ENCODE data around the gene GABRG1.

Gene GABRG1

DNA sequence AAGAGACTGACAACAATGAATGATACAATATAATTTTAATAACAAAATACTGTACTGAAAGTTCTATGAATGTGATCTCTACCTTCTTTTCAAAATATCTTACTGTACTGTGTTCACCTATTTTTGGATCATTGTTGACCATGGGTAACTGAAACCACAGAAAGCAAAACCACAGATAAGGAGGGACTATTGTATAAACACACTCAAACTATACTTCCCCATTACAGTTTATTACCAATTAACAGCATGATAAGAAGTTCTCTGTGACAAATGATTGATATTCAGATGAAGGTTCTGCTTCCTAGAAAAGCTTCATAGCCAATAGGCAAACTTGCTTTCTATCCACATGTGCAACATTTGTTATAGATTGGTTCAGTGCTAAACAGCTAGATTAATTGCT lies 50.1 kb downstream of the GABRG1 start:
- TF ChIP-seq, protein P1, sequence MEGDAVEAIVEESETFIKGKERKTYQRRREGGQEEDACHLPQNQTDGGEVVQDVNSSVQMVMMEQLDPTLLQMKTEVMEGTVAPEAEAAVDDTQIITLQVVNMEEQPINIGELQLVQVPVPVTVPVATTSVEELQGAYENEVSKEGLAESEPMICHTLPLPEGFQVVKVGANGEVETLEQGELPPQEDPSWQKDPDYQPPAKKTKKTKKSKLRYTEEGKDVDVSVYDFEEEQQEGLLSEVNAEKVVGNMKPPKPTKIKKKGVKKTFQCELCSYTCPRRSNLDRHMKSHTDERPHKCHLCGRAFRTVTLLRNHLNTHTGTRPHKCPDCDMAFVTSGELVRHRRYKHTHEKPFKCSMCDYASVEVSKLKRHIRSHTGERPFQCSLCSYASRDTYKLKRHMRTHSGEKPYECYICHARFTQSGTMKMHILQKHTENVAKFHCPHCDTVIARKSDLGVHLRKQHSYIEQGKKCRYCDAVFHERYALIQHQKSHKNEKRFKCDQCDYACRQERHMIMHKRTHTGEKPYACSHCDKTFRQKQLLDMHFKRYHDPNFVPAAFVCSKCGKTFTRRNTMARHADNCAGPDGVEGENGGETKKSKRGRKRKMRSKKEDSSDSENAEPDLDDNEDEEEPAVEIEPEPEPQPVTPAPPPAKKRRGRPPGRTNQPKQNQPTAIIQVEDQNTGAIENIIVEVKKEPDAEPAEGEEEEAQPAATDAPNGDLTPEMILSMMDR (IDR thresholded peaks at IDR 0.05; ENCODE audit: insufficient read depth, missing control alignments): no peak
- FAIRE-seq (no peak), DNase-seq (ENCODE audit: insufficient read length, low spot score) (no peak)

DNA sequence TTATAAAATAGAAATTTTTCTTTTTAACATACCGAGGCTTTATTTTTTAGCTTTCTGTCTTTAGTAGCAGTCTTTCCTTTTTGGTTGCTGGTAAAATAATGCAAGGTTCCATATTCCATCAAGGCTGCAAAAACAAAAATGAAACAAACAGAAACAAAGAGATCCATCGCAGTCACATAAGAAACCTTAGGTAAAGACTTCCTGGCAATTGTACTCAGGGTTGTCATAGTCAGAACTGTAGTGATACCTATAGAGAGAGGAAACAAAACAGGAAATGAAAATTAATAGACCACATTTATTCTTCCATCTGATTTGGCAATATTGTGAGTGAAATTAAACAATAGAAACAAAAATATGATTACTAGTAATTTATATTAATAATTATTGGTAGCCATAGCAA lies 72.5 kb downstream of the GABRG1 start:
- no peak for DNase-seq (ENCODE audit: insufficient read length, low spot score)
- FAIRE-seq: no peak
- TF ChIP-seq, protein P1 (IDR thresholded peaks at IDR 0.05; ENCODE audit: insufficient read depth, missing control alignments): no peak

DNA sequence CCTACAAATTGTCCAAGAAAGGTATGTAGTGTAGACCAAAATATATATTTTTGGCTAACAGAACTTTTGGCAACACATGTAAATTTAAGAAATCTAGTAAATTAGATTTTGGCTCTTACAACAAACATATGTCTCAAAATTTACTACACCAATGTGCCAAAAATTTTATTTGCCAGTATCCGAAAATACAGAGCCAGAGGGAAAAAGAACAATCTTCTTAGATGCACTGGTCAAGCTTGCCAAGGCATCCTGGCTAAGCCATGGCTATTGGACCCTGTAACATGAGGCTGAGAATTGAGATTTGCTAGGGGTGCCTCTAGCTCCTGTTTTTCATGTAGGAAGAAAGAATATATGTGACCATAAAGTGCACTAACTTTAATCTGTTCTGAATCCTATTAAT lies 91.8 kb downstream of the GABRG1 start:
- no peak for FAIRE-seq

DNA sequence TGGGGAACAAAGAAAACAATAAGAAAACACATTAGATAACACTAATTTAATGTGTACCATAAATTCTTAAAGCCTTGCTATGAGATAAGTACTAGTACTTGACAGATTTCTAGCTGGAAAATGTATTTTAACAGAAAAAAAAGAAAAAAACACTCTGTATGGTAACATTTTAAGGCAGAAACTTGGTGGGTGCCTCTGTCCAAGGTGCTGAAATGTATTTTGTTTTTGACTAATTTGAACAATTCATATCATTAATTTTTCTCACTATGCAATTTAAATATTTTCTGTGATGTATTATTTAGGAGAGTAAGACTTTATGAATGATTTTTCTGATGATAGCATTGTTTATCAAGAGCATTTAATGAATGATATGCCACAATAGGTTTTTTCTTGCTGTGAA lies 107.5 kb downstream of the GABRG1 start:
- no peak for FAIRE-seq
- TF ChIP-seq, protein P1 (IDR thresholded peaks at IDR 0.05; ENCODE audit: insufficient read depth, missing control alignments): no peak
- DNase-seq (ENCODE audit: insufficient read length, low spot score): no peak

More for the DNA sequence above, 91.8 kb downstream of the GABRG1 start:
- DNase-seq (ENCODE audit: insufficient read length, low spot score): no peak
- TF ChIP-seq, protein P1 (IDR thresholded peaks at IDR 0.05; ENCODE audit: insufficient read depth, missing control alignments): no peak

DNA sequence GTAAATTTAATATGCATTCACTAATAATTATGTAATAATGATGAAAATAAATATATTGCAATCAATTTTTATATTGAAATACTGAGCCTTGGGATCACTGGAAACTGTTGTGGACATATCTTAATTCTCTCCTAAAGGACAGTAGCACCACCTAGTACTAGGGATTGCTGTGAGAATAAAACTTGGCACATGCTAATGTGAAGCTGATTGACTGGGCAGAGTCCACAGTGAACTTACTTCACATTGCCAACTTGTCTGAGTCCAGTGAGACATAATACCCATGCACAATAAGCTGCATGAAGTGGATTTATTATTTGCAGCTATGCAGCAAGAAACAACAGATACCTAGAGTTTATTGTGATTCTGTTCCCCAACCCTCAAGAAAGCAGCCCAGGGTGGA lies 131.1 kb downstream of the GABRG1 start:
- no peak for DNase-seq (ENCODE audit: insufficient read length, low spot score)
- TF ChIP-seq, protein P1 (IDR thresholded peaks at IDR 0.05; ENCODE audit: insufficient read depth, missing control alignments): no peak
- no peak for FAIRE-seq

DNA sequence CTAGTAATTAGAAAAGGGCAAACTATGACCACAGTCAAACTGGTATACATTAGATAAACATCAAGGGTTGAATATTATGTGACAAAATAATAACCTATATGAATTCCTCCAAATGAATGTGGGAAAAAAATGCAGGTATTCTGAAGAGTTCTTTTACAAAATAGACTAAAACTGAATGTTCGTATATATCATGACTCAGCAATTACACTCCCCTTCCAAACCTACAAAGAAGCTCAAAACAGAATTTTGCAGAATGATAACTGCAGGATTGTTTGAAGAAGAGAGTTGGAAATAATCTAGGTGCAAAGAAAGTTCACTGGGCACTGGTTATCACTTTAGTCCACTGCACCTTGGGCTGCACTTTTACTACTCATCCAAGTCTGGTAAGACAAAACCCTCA lies 134.1 kb downstream of the GABRG1 start:
- DNase-seq (ENCODE audit: insufficient read length, low spot score) (no peak), FAIRE-seq (no peak)
- TF ChIP-seq, protein P1 (IDR thresholded peaks at IDR 0.05; ENCODE audit: insufficient read depth, missing control alignments): no peak

DNA sequence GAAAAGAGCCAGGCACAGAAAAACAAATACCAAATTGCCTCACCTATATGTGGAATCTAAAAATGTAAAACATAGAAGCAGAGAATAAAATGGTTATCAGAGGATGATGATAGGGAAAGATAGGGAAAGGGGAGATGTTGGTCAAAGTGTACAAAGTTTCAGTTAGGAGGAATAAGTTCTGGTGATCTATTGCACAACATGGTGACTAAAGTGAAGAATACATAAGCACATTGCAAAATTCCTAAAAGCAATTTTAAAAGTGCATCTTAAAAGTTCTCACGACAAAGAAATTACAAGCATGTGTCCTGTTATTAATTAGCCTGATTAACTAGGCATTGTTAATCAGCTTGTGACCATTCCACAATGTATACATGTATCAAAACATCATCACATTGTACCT lies 136.0 kb downstream of the GABRG1 start:
- DNase-seq (ENCODE audit: insufficient read length, low spot score) (no peak), FAIRE-seq (no peak)
- TF ChIP-seq, protein P1 (IDR thresholded peaks at IDR 0.05; ENCODE audit: insufficient read depth, missing control alignments): no peak

Data from D721Med (cell line).